Activated CD4-positive, alpha-beta T cell treated with anti-CD3 and anti-CD28 coated beads, Interleukin-10, Interleukin-2, amounts not matched to agents 100 ng/mL and 50 ng/mL, durations not matched to agents 16 hours and 8 hours (primary cell): ENCODE data around the gene SHLD2.
"Not testable (repeated sequence)": the region's sequence is repeated elsewhere in the genome, so short reads cannot be mapped to it uniquely, and the experiment has no call there.

Experiments used
- DNase-seq: peaks from one replicate; pipeline ENCODE4 v3.0.0-alpha.2; 2020

SHLD2 gene, protein sequence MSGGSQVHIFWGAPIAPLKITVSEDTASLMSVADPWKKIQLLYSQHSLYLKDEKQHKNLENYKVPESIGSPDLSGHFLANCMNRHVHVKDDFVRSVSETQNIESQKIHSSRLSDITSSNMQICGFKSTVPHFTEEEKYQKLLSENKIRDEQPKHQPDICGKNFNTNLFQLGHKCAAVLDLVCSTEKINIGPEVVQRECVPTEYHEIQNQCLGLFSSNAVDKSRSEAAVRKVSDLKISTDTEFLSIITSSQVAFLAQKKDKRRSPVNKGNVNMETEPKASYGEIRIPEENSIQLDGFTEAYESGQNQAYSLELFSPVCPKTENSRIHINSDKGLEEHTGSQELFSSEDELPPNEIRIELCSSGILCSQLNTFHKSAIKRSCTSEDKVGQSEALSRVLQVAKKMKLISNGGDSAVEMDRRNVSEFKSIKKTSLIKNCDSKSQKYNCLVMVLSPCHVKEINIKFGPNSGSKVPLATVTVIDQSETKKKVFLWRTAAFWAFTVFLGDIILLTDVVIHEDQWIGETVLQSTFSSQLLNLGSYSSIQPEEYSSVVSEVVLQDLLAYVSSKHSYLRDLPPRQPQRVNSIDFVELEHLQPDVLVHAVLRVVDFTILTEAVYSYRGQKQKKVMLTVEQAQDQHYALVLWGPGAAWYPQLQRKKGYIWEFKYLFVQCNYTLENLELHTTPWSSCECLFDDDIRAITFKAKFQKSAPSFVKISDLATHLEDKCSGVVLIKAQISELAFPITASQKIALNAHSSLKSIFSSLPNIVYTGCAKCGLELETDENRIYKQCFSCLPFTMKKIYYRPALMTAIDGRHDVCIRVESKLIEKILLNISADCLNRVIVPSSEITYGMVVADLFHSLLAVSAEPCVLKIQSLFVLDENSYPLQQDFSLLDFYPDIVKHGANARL

GRCh38 chr10:87094373-87095235 is at the start of gene SHLD2, which contains the start of gene GLUD1:
SHLD2 (plus strand) TSS chr10:87095206; CDS start chr10:87151355, 56,149 bp downstream.
GLUD1 (minus strand) TSS chr10:87094843; CDS start chr10:87094769, 74 bp downstream.
- peak; percentile 97 for DNase-seq

- no peak for DNase-seq
Measured at GRCh38 chr10:87045434-87045938, 49.5 kb upstream of the SHLD2 start.

GRCh38 chr10:87053111-87053510 is 41.9 kb upstream of the SHLD2 start:
- no peak for DNase-seq

DNA sequence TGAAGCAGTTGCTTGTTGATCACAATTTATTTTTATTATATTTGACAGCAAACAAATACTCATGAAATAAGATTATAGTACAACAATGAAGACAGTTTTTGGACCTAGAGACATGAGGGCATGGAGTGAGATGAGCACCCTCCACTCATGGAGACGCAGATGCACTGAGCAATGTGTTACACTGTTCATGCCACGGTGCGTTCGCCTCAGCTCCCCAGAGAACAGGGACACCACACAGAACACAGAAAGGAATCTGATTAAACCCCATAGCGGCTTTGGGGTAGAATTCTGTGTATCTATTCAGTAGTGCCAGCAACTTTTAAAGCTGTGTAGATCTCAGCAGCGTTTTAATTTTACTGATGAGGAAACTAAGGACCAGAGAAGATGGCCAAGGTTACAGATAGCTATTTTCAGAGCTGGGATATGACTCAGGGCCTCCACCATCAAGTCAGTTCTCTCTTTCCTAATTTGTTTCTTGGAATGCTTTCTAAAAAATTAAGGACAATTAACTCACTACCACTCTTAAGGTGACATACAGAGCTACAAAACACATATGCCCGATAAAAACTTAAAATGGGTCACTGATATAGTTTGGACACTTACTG is 41.3 kb upstream of the SHLD2 start:
- no peak for DNase-seq

- peak; percentile 73 for DNase-seq
Measured at GRCh38 chr10:87054373-87055295, 40.4 kb upstream of the SHLD2 start.

GRCh38 chr10:87058171-87058570 is 36.8 kb upstream of the SHLD2 start:
- no peak for DNase-seq

DNA sequence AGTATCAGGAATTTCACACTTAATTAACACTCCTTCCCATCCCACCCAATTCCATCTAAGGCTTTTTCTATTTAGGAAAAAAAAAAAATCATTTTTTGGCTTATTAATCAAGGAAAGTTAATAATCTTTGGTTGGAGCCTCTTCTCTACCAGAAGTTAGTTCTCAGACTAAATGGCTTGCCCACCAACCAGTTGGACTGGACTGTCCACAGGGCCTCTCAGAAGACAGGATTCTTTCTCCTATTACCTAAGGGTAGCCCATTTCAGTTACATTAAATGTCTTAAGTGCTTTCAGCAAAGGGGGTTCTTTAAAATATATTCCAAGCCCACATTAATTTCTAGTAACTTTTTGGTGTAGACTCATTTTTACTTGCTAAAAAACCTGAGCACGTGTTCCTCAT is 35.6 kb upstream of the SHLD2 start:
- DNase-seq = no peak

DNA sequence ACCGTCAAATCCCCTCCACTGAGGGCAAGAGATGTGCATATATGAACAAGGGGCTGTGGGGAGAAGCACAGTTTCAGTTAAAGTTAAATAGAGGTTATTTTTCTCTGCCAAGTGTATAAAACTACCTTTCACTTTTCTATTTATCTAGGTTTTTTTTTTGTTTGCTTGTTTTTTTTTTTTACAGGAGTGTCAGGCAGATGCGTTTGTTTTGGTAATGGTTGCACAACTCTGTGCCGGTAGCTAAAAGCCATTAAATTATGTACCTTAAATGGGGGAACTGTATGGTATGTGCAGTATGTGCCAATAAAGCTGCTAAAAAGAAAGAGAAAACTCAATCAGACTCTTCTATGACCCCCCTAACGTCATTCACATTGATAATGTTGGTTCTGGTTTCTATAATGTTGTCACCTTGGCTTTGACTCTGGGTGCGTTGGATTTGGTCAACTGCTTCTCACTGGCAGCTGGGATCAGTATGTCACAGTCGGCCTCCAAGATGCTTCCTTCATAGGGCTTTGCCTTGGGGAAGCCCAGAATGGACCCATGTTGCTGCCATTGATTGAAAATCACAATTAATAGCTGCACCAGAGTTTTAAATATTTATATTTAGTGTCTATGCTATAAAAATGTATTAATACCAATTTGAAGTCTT is 34.6 kb upstream of the SHLD2 start:
- DNase-seq = no peak

DNA sequence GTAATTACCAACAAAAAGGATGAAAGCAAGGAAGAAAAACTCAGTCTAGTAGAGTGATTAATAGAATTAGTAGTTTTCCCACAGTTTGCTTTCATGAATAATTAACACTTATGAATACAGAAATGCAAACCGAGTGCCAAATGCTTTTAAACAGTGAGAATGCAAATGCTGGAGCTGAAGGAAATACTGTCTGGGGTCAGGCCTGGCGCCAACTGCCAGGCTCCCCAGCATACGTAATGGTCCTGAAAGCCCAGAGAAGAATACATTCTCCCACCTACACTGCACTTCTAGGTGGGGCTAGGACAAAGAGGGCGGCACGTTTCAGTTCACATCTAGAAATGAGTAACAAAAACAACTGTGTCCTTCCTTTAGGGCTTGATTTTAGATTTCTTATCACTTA is 30.4 kb upstream of the SHLD2 start:
- no peak for DNase-seq

DNA sequence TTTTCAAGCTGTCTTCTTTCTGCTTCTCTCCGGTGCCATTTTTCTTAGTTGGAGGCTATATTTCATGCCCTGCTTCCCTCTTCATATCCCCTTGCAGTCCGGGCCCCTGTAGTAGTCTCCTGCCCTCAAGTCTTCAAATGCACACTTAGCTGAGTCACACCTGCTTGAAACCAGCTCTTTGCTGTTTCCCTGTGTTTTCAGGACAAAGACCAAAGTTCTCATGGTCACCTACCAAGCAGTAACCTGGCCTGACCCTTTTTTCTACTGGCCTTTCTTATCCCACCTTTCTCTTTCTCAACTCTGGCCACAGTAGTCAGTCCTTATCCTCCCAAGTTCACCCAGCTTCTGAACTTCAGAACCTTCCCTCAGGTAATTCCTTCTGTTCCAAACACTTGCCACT is 28.8 kb upstream of the SHLD2 start:
- DNase-seq = no peak

DNA sequence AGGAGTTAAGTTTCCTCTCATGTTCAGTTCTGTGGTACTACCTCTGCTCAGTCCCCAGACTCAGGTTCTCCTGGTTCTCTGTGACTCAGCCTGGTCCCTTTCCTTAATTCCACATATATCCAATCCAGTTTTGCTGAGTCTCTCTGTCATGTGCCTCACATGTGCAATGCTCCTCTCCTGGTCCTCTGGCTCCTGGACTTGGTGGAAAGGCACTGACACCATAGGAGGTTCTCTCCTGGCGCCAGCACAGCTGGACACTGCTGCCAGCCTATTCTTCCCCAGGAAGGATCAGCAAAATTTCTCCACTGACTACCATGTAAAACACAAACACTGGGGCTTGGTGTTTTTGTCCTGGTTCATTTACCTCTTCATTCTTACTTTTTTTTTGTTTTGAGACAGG is 28.1 kb upstream of the SHLD2 start:
- no peak for DNase-seq

DNA sequence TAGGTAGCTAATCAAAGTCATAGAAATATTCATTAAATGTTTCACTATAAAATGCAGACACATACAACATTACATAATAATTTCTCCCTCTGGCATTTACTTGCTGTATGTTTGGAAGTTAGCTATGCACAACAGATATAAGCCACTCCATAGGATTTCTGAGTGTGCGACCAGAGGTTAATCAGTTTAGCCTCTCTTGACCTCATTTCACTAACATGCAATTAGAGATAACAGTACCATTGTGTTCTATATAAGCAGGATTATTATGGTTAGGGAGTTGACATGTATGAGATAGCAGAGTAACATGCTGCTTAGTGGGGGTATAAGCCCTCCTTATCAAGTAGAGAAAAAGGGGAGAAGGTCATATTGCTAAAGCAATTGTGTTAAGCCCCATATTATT is 26.7 kb upstream of the SHLD2 start:
- DNase-seq = no peak

GRCh38 chr10:87072449-87072848 is 22.6 kb upstream of the SHLD2 start:
- no peak for DNase-seq

DNA sequence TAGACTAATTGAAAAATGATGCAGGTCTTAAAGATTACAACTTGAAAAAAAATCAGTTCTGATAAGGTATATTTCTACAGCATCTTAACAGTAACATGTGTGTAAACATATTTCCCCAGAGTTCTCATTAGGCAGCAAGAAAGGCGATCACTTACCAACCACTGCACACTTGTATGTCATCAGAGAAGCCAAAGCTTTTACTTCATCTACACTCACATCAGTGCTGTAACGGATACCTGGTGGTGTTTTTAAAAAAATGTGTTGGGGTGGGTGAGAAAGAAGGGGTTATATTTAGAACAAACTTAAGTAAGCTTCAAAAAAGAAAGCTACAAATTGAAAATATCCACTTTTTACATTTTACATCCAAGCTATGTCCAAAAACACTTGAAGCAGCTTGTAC is 18.6 kb upstream of the SHLD2 start:
- DNase-seq = not testable (repeated sequence)

DNA sequence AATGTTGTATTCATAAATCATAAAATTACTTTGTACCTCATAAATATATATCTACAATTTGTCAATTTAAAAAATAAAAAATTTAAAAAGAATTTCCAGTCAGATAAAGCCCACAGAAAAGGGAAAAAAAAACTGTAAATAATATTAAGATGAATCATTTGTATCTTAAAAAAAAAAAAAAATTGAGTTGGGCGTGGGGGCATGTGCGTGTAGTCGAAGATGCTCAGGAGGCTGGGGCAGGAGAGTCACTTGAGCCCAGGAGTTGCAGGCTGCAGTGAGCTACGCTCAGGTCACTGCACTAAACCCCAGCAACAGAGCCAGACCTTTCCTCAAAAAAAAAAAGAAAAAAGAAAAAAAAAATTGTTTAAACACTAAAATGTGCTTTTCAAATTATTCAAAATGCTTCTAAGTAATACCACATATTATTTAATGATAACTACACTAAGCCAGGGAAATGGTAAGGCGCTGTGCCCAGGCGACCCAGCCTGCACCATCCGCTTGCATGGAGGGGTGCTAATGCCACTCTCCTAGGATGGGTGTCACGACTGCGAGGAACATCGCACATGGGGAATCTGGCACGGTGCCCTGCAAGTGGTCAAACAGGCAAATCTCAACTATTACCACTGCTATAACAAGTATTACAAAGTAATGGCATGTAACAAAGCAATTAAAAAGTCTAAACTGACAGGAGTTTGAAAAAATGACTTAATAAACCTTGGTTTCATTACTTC is 15.7 kb upstream of the SHLD2 start:
- no peak for DNase-seq

GRCh38 chr10:87080621-87081020 is 14.4 kb upstream of the SHLD2 start:
- DNase-seq = not testable (repeated sequence)

DNA sequence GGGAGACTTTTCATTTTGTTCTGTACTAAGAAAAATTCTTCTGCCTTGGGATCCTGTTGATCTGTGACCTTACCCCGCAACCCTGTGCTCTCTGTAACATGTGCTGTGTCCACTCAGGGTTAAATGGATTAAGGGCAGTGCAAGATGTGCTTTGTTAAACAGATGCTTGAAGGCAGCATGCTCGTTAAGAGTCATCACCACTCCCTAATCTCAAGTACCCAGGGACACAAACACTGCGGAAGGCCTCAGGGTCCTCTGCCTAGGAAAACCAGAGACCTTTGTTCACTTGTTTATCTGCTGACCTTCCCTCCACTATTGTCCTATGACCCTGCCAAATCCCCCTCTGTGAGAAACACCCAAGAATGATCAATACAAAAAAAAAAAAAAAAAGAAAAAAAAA is 13.4 kb upstream of the SHLD2 start:
- DNase-seq = not testable (repeated sequence)

DNA sequence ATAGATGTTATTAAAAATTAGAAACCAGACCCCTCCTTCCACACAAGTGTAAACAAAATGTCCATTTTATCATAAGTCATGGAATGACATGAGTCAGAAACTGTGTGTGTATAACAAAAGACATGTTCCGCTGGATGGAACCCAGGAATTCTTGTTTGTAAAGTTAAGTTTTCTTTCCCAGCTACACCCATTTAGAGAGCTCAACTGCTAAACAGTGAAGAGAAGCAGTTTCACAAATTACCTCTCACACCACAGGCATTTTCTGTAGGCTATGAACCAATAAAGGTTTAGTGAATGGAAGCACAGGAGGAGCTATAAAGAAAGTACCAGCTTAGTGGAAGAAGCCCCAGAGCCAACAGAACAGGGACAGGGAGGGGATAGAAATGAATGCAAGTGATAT is 12.8 kb upstream of the SHLD2 start:
- not testable (repeated sequence) for DNase-seq

DNA sequence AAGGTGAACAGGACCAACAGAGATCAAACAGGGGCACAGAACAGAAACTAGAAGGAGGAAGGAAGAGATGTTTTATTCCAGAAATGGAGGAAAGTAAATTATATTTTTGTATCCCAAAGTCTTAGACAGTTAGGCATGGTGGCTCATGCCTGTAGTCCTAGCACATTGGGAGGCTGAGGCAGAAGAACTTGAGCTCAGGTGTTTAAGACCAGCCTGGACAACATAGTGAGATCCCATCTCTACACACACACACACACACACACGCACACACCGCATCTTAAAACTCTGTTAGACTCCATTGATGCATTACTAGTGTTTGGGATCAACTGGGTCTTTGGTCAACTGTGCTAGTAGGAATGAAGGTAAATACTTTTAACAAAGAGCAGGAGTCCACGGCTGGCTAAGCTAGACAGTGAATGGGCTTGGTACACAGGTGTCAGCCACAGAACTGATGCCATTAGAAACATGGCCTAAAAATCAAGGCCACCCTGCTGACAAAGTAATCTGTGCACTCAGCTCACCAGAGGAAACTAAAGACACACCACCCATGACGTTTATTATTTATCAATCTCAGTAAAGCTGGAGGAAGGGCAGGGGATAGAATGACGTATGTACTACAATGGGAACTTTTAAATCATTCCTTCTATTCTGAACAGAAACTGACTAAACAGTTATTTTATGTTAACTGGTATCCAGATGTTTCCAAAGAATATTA is 11.3 kb upstream of the SHLD2 start:
- DNase-seq = peak; percentile 72
